Hypothalamus (tissue), 51 donors: Measurements from ENCODE around the gene CAST.
A peak's percentile ranks its signal among the peaks of the same experiment; 100 is the strongest.
"Not testable (repeated sequence)": the region's sequence is repeated elsewhere in the genome, so short reads cannot be mapped to it uniquely, and the experiment has no call there.

ENCODE experiments used
- DNase-seq, 51 donors: peaks; one replicate each; lab custom pipeline; 2025; lab: John Stamatoyannopoulos, UW

The CAST gene, protein sequence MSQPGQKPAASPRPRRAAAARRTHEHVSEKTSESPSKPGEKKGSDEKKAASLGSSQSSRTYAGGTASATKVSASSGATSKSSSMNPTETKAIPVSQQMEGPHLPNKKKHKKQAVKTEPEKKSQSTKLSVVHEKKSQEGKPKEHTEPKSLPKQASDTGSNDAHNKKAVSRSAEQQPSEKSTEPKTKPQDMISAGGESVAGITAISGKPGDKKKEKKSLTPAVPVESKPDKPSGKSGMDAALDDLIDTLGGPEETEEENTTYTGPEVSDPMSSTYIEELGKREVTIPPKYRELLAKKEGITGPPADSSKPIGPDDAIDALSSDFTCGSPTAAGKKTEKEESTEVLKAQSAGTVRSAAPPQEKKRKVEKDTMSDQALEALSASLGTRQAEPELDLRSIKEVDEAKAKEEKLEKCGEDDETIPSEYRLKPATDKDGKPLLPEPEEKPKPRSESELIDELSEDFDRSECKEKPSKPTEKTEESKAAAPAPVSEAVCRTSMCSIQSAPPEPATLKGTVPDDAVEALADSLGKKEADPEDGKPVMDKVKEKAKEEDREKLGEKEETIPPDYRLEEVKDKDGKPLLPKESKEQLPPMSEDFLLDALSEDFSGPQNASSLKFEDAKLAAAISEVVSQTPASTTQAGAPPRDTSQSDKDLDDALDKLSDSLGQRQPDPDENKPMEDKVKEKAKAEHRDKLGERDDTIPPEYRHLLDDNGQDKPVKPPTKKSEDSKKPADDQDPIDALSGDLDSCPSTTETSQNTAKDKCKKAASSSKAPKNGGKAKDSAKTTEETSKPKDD

DNA sequence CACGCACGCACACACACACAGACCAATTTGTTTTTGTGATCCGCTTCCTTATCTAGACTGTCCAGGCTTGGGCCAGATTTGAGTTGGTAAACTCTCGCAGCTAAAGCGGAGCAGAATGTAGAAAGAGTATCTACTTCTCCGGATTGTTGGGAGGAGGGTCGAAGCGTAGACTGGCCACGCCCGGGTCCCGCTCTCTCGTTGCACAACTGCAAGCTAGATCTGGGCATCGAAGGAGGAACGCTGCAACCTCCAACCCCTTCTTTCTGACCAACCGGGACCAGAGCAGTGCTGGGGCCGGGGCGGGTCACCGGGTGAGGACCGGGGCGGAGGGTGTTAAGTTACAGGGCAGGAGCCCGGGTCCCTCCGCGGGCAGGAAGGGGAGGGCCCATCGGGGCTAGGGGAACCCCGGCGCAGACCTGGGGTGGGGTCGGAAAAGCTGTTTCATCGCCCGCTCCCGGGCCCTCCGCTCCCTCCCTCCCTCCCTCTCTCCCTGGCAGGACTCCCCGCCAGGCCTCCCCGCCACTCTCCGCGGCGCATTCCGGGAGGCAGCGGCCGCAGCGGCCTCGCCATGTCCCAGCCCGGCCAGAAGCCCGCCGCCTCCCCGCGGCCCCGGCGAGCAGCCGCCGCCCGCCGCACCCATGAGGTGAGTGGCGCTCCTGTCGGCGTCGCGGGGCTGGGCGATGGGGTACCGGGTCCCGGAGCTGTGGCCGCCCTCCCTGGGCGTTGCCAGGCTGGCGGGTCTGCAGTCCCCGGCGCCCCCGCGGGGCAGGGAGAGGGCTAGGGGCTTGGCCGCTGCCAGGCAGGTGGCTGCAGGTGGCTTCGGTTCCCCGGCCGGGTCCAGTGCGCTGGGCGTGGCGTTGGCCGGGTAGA, at the start of gene CAST:
Gene CAST, plus strand, starts transcription at position 522 of the 870 bp plus-strand sequence. Its CDS starts 47 bp downstream, at position 569.
- peak in 49 of 51 donors; percentile 12 to 74 (median 44) for DNase-seq

DNA sequence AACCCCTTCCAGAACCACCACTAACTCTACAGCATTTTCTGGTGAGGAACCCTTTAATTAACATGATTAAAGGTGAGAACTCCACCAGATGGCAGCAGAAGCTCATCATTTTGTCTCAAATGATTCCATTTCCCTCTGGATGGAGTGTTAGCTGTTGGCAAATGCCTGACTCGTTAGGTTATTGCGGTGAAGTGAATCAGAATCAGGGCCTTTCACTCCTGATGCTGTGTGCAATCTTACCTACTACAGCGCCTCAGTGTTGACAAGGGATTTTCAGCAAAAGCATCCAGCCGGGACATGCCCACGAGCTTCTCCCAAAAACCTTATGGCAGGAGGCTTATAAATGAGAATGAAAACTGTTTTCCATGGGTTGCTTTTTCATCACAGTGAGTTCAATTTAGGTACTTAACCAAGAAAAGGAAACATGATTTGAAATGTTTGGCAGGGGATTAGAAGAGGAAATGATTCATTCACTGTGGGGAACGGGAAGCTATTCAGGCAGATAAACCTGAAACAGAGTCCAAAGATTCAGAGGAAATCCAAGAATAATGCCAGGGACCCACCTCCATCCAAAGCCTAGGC, 48.0 kb upstream of the CAST start:
- DNase-seq: peak in 40 of 51 donors; percentile 2 to 82 (median 23)

DNA sequence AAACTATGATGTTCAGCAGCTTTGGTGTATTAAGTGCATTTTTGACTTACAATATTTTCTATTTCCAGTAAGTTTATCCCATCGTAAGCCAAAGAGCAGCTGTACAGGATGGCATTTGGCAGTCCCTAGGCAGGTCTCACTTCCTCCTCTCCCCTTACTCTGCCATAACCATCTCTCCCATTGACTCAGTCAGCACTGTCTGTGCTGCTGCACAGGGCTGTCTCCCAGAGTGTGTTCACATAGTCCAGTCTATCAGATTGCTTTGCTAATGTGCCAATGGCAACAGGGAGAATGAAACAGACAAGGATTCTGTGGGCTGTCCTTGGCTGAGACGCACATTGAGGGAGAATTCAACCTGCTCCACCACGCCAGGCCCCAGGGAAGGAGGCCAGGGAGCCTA, 47.0 kb upstream of the CAST start:
- DNase-seq: peak in 1 of 51 donors; percentile 4

DNA sequence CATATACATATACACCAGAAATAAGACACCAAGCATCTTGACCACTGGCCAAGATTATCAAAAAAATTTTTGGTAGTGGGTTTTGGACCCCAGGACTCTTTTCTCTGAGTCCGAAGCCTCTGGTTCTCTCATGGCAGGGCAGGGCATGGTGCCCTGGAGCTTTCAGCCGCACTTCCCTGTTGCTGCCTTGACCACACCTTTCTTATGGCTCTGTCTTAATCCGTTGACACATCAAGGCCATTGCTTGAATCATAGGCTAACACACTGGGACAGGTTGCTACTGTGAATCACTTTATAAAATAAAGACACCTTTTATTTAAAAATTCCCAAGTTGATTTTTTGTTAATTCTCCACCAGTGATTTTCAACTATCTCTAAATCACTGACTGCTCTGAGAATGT, 45.4 kb upstream of the CAST start:
- no peak for DNase-seq

DNA sequence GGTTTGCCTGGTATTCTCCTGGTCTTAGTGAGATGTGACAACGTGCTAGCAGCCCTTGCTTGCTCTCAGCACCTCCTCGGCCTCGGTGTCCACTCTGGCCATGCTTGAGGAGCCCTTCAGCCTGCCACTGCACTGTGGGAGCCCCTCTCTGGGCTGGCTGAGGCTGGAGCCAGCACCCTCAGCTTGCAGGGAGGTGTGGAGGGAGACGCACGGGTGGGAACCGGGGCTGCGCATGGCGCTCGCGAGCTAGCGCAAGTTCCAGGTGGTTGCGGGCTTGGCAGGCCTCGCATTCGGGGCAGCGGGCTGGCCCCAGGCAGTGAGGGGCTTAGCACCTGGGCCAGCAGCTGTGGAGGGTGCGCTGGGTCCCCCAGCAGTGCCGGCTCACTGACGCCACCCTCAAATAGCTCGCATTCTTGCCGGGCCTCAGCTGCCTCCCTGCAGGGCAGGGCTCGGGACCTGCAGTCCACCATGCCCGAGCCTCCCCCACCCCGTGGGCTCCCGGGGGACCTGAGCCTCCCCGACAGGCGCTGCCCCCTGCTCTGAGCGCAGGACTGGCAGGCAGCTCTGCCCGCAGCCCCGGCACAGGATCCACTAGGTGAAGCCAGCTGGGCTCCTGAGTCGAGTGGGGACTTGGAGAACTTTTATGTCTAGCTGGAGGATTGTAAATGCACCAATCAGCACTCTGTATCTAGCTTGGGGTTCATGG, 43.7 kb upstream of the CAST start:
- DNase-seq: not testable (repeated sequence)

DNA sequence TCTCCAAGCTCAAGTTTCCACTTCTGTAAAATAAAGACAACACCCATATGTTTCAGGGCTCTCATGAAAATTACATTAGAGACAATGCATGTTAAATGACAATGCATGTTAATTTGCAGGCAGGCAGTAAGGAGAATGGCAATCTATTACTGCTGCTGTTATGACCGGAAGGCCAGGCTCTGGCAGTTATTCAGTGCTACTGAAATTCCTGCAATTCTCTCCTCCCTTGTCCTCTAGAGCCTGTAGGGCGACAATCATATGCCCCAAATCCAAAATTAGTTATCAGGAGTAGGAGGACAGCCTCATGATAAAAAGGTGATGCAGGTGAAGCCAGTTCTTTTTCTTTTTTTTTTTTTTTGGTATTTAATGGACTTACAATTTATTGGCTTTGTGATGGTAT, 42.2 kb upstream of the CAST start:
- no peak for DNase-seq

DNA sequence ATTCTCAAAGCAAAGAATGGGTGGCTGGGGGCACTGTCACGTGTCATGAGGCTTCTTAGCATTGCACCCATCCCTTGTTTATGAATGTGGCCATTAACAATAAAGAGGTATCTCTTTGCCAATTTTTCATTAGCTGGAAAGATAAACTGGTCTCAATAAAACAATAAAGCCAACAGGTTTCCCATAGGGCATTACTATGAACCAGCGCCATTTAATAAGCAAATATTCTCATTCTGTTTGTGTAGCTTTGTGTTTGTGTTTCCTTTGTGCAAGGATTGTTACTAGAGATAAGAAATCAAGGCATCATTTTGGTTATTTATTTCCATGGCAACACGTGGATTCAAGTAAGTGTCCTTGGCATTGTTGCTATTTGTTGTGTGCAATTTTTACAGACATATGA, 37.6 kb upstream of the CAST start:
- DNase-seq: no peak

DNA sequence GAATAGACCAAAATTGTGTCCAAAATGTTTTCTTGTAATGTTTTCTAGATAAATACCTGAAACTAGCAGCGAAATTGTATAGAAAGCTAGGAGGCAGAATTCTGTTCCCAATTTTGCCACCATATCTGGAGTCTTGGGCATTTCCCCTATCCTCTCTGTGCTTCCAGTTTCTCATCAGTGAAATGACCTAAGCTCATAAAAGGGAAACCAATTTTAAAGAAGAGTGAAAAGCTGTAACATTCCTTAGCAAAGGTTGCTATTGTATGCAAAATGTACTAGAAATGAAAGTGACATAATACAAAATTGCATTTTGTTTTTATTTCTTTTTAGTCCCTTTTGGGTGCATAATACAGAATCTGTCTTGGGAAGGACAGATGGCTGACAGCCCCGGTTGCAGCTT, 36.8 kb upstream of the CAST start:
- no peak for DNase-seq

DNA sequence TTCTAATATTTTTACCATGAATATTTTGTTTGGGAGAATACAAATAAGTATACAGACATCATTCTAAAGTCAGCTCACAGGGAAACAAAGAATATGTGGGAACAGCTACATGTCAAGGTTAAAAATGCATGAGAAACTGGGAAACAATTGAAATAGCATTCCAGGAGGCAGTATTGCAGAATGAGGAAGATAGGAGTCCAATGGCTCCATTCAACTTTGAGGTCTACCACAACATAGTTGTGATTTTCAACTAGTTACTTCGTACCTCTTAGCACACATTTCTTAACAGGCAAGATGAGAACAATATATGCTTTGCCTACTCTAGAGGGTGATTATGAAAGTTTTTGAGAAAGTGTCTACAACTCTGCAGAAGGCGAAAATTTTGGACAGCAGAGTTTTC, 35.2 kb upstream of the CAST start:
- no peak for DNase-seq

DNA sequence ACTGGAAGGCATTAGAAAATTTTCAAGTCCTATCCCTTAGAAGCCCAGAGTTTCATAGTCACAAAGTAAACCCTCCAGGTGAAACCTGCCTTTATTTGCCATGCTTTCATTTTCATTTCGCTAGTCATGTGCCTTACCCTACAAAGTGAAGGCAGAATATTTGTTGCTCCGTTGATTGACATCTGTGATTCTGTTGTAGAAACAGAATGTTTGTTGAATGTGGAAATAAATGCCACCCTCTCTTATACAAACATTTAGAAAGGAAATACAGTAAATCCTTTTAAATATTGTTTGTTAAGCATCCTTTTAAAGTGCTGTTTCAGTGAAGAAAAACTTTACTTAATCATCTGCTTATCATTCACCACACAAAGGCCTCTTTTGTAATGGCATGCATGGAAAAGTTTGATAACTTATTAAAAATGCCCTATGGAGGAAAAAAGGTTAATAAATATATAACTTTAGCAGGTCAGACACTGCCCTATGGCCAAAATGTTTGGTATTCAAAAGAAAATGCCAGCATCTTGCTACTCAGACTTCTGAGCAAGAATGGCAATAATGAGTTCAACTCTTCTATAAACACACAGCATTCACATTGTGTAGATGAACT, 34.3 kb upstream of the CAST start:
- DNase-seq: no peak

DNA sequence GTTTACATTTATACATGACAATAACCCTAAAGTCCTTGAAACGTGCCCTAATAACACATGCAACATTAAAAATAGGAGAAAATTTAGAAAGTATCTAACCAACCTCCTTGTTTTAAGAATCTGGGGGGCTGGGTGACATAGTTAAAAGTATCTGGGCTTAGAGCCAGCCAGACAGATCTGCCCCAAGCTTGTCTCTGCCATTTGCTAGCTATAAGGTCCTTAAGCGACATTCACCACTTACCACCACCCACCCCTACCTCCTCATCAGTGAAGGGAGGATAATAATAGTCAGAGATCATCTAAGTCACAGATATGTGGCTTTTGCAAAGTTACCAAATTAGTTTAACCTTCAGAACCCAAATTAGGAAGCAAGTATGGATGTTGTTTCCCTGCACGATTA, 33.8 kb upstream of the CAST start:
- no peak for DNase-seq

DNA sequence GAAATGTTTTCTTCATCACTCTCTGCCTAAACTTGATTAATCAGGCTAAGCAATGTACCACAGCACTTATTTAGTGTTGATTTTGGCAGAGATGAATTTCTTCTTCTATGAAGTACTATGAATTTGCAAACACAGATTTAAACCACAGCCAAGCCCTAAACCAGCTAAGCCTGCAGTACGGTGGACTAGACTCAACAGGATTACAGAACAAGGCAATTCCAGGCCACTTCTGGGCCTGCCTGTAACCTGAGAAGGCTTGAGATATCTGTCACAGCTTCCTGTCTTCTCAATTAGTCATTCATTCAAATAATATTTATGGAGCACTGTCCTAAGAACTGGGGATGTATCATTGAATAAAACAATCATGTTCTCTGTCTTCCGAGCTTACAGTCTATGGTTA, 32.4 kb upstream of the CAST start:
- no peak for DNase-seq

DNA sequence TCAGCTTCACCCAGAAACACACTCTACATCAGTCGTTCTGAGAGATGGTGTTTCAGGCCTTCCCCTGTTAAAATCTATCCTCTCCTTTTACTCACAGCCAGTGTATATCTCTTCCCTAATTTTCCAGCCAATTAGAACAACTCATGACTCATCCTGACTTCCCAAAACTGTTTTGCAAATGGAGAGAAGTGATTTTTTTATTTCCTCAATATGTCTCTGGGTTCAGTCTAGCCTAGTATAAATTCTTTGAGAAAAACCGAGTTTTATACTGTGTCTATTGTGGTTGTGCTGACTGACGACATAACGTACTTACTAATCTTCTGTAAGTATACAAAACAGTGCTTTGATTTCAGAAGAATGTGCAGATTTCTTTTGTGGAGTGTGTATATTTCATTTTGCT, 28.4 kb upstream of the CAST start:
- no peak for DNase-seq

DNA sequence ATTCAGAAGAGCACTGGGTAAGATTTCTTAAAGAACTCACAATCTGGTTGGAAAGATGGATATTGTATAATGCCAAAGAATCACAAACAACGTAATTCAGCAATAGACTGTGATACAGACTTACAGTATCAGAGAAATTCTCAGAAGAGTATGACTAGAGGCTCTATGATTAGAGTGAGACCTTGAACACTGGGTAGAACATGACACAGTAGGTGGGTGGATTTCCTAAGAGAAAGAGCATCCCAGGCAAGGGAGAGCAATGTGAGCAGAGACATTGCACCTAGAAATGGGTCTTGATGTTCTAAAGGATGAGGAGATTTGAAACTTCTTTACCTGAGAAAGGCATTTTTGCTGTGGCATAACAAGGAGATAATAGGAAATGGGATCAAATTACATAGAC, 27.3 kb upstream of the CAST start:
- no peak for DNase-seq

DNA sequence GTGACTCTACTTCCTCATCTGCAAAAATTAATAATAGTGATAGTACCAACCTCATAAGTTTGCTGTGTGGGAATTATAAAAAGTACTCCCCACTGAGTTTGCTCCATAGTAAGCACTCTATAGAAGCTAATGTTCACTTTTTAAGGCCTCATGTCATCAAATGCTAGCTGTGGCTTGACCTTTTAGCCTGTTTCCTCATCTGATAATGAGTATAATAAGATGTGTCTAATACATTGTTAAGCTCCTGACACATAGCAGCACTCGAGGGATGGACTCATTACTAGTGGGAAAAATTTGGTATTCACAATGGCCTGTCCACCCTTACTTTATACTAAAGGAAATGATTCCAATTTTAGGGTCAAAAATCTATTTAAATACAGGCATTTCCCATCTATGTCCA, 26.1 kb upstream of the CAST start:
- no peak for DNase-seq

DNA sequence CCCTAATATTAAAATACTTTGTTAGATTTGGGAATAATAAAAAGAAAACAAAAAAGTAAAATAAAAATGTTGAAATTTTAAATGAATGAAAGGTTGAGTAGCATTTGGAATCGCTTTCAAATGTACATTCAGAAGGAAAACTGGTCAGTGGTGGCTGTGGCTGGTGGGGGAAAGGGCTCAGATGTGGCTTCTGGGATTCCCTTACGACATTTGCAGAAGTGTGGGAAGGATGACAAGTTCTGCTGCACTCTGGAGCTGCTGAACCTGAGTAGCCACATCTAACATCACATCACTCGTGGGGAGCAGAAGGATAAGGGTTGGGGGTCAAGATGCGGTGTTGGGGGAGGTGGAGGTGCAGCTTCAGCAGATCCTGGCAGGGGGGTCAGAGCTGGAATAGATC, 25.6 kb upstream of the CAST start:
- DNase-seq: no peak

DNA sequence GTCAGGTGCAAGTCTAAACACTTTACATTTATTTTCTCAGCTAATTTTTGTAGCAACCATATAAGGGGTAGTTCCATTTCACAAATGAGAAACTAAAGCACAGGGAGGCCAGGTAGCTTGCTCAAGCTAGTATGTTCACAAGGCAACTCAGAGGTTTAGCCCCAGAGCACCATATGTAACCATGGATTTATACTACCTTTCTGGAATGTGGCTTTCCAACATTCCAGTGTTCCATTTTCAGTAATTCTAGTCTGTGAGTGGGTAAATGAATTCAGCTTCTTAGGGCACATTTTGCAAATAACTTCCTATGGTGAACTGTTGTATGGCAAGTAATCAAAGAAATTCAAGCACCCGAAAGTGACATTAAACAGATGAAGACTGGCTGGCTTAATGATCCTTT, 25.0 kb upstream of the CAST start:
- DNase-seq: no peak

DNA sequence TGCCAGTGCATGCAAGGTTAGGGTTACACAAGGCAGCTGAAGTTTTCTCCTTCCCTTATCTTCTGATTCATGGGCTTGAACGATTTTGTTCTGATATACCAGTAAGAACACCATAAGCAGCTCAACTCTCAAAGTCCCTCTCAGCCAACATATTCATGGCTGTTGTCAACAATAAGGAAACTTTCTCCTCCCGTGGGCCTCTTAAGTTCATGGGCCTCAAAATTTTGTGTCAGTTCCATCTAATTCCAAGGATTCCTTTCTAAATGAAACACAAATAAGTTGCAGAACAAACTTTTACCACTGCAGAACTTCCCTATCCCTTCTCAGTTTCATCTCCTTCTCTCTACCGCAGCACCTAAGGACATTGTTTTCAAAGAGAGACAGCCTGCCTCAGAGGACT, 23.6 kb upstream of the CAST start:
- no peak for DNase-seq

DNA sequence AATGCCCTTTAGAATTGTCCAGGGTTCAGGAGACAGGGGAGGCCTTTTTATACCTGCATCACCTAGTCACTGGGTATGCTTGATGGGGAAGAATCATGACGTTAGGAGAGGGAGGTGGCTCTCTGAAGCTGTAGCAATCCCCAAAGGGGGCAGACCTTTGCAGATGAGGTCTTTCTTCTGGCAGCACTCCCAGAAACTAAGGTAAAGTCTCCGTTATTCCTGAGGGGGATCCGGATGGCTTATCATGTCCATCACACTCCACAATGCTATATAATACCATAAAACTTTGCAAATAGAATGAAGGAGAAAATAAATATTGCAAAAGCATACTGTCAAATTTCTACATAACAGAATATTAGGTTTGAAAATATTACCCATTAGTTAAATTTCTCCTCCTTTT, 21.5 kb upstream of the CAST start:
- DNase-seq: no peak
